ENCODE results near the gene CSNK2B.

Gene CSNK2B

GRCh38 chr6:31676904-31677303 lies 11.0 kb downstream of the CSNK2B start:
- H3K4me3 ChIP-seq (ENCODE audit: insufficient read depth, low read depth, low read length, poor library complexity, severe bottlenecking), result no peak overlapping the region
- peaks cover 3% of the 10 kb centered on the region for H3K36me3 ChIP-seq (ENCODE audit: control insufficient read depth, insufficient read depth, low read length)
- DNase-seq, result no peak
- H3K4me1 ChIP-seq (ENCODE audit: control insufficient read depth, insufficient read depth, low read length, poor library complexity, severe bottlenecking), result peaks cover 10% of the 10 kb centered on the region
- H3K27ac ChIP-seq (ENCODE audit: insufficient read depth, low read length, poor library complexity, severe bottlenecking), result no peak overlapping the region
- no peaks in the 10 kb centered on the region for H3K9me3 ChIP-seq (ENCODE audit: control insufficient read depth, low read length)
- H3K27me3 ChIP-seq (replicated peaks; ENCODE audit: control insufficient read depth, insufficient read depth, low read length, poor library complexity, severe bottlenecking), result no peaks in the 10 kb centered on the region

GRCh38 chr6:31677955-31678354 lies 12.1 kb downstream of the CSNK2B start:
- H3K36me3 ChIP-seq (ENCODE audit: control insufficient read depth, insufficient read depth, low read length), result no peaks in the 10 kb centered on the region
- no peak overlapping the region for H3K4me3 ChIP-seq (ENCODE audit: insufficient read depth, low read depth, low read length, poor library complexity, severe bottlenecking)
- no peaks in the 10 kb centered on the region for H3K27me3 ChIP-seq (replicated peaks; ENCODE audit: control insufficient read depth, insufficient read depth, low read length, poor library complexity, severe bottlenecking)
- peaks cover 10% of the 10 kb centered on the region for H3K4me1 ChIP-seq (ENCODE audit: control insufficient read depth, insufficient read depth, low read length, poor library complexity, severe bottlenecking)
- H3K9me3 ChIP-seq (ENCODE audit: control insufficient read depth, low read length), result no peaks in the 10 kb centered on the region
- H3K27ac ChIP-seq (ENCODE audit: insufficient read depth, low read length, poor library complexity, severe bottlenecking), result no peak overlapping the region
- no peak for DNase-seq

- peak within 1 kb of the TSS; percentile 77 for H3K4me3 ChIP-seq (ENCODE audit: insufficient read depth, low read depth, low read length, poor library complexity, severe bottlenecking)
- H3K9me3 ChIP-seq (ENCODE audit: control insufficient read depth, low read length), result no peaks in the 10 kb centered on the region
- peak within 1 kb of the TSS; percentile 63 for H3K27ac ChIP-seq (ENCODE audit: insufficient read depth, low read length, poor library complexity, severe bottlenecking)
- peaks cover 10% of the 10 kb centered on the region for H3K4me1 ChIP-seq (ENCODE audit: control insufficient read depth, insufficient read depth, low read length, poor library complexity, severe bottlenecking)
- no peaks in the 10 kb centered on the region for H3K27me3 ChIP-seq (replicated peaks; ENCODE audit: control insufficient read depth, insufficient read depth, low read length, poor library complexity, severe bottlenecking)
- H3K36me3 ChIP-seq (ENCODE audit: control insufficient read depth, insufficient read depth, low read length), result no peaks in the 10 kb centered on the region
- peak; percentile 35 to 48 (median 43) for DNase-seq
Measured at GRCh38 chr6:31680226-31681134, 14.6 kb downstream of the CSNK2B start, which contains the start of gene LY6G5C. Gene LY6G5C, minus strand, starts transcription at chr6:31681067. Its CDS starts 694 bp downstream, at chr6:31680373.

- Histone ChIP-seq H3K4me1 (ENCODE audit: control insufficient read depth, insufficient read depth, low read length, poor library complexity, severe bottlenecking) (peaks cover 10% of the 10 kb centered on the region), H3K36me3 (ENCODE audit: control insufficient read depth, insufficient read depth, low read length) (peaks cover 5% of the 10 kb centered on the region), H3K4me3 (ENCODE audit: insufficient read depth, low read depth, low read length, poor library complexity, severe bottlenecking) (peak overlapping the region; percentile 77), H3K9me3 (ENCODE audit: control insufficient read depth, low read length) (no peaks in the 10 kb centered on the region), H3K27me3 (replicated peaks; ENCODE audit: control insufficient read depth, insufficient read depth, low read length, poor library complexity, severe bottlenecking) (no peaks in the 10 kb centered on the region), H3K27ac (ENCODE audit: insufficient read depth, low read length, poor library complexity, severe bottlenecking) (peak overlapping the region; percentile 63)
- peak in 2 of 3 donors; percentile 19 to 27 for DNase-seq
Measured at GRCh38 chr6:31681135-31681671, 15.3 kb downstream of the CSNK2B start.

- Histone ChIP-seq H3K4me1 (ENCODE audit: control insufficient read depth, insufficient read depth, low read length, poor library complexity, severe bottlenecking) (peaks cover 10% of the 10 kb centered on the region), H3K4me3 (ENCODE audit: insufficient read depth, low read depth, low read length, poor library complexity, severe bottlenecking) (no peak overlapping the region), H3K27ac (ENCODE audit: insufficient read depth, low read length, poor library complexity, severe bottlenecking) (no peak overlapping the region), H3K27me3 (replicated peaks; ENCODE audit: control insufficient read depth, insufficient read depth, low read length, poor library complexity, severe bottlenecking) (no peaks in the 10 kb centered on the region), H3K36me3 (ENCODE audit: control insufficient read depth, insufficient read depth, low read length) (peaks cover 28% of the 10 kb centered on the region), H3K9me3 (ENCODE audit: control insufficient read depth, low read length) (no peaks in the 10 kb centered on the region)
- no peak for DNase-seq
Measured at GRCh38 chr6:31683591-31683990, 17.7 kb downstream of the CSNK2B start.

GRCh38 chr6:31686483-31686882 lies 20.6 kb downstream of the CSNK2B start:
- peaks cover 57% of the 10 kb centered on the region for H3K36me3 ChIP-seq (ENCODE audit: control insufficient read depth, insufficient read depth, low read length)
- H3K4me3 ChIP-seq (ENCODE audit: insufficient read depth, low read depth, low read length, poor library complexity, severe bottlenecking), result no peak overlapping the region
- H3K27me3 ChIP-seq (replicated peaks; ENCODE audit: control insufficient read depth, insufficient read depth, low read length, poor library complexity, severe bottlenecking), result no peaks in the 10 kb centered on the region
- H3K27ac ChIP-seq (ENCODE audit: insufficient read depth, low read length, poor library complexity, severe bottlenecking), result no peak overlapping the region
- peaks cover 3% of the 10 kb centered on the region for H3K4me1 ChIP-seq (ENCODE audit: control insufficient read depth, insufficient read depth, low read length, poor library complexity, severe bottlenecking)
- DNase-seq, result no peak
- H3K9me3 ChIP-seq (ENCODE audit: control insufficient read depth, low read length), result no peaks in the 10 kb centered on the region

GRCh38 chr6:31687321-31687720 lies 21.4 kb downstream of the CSNK2B start:
- Histone ChIP-seq H3K9me3 (ENCODE audit: control insufficient read depth, low read length) (no peaks in the 10 kb centered on the region), H3K27me3 (replicated peaks; ENCODE audit: control insufficient read depth, insufficient read depth, low read length, poor library complexity, severe bottlenecking) (no peaks in the 10 kb centered on the region), H3K4me1 (ENCODE audit: control insufficient read depth, insufficient read depth, low read length, poor library complexity, severe bottlenecking) (no peaks in the 10 kb centered on the region), H3K27ac (ENCODE audit: insufficient read depth, low read length, poor library complexity, severe bottlenecking) (no peak overlapping the region), H3K4me3 (ENCODE audit: insufficient read depth, low read depth, low read length, poor library complexity, severe bottlenecking) (no peak overlapping the region), H3K36me3 (ENCODE audit: control insufficient read depth, insufficient read depth, low read length) (peaks cover 60% of the 10 kb centered on the region)
- DNase-seq, result no peak

GRCh38 chr6:31687860-31688693 lies 22.2 kb downstream of the CSNK2B start:
- H3K27me3 ChIP-seq (replicated peaks; ENCODE audit: control insufficient read depth, insufficient read depth, low read length, poor library complexity, severe bottlenecking), result no peaks in the 10 kb centered on the region
- peaks cover 65% of the 10 kb centered on the region for H3K36me3 ChIP-seq (ENCODE audit: control insufficient read depth, insufficient read depth, low read length)
- H3K4me1 ChIP-seq (ENCODE audit: control insufficient read depth, insufficient read depth, low read length, poor library complexity, severe bottlenecking), result no peaks in the 10 kb centered on the region
- H3K27ac ChIP-seq (ENCODE audit: insufficient read depth, low read length, poor library complexity, severe bottlenecking), result no peak overlapping the region
- no peak for DNase-seq
- H3K9me3 ChIP-seq (ENCODE audit: control insufficient read depth, low read length), result no peaks in the 10 kb centered on the region
- H3K4me3 ChIP-seq (ENCODE audit: insufficient read depth, low read depth, low read length, poor library complexity, severe bottlenecking), result no peak overlapping the region

GRCh38 chr6:31689249-31690110 lies 23.6 kb downstream of the CSNK2B start:
- no peaks in the 10 kb centered on the region for H3K9me3 ChIP-seq (ENCODE audit: control insufficient read depth, low read length)
- H3K4me3 ChIP-seq (ENCODE audit: insufficient read depth, low read depth, low read length, poor library complexity, severe bottlenecking), result no peak overlapping the region
- no peak overlapping the region for H3K27ac ChIP-seq (ENCODE audit: insufficient read depth, low read length, poor library complexity, severe bottlenecking)
- no peak for DNase-seq
- H3K27me3 ChIP-seq (replicated peaks; ENCODE audit: control insufficient read depth, insufficient read depth, low read length, poor library complexity, severe bottlenecking), result no peaks in the 10 kb centered on the region
- H3K36me3 ChIP-seq (ENCODE audit: control insufficient read depth, insufficient read depth, low read length), result peaks cover 76% of the 10 kb centered on the region
- H3K4me1 ChIP-seq (ENCODE audit: control insufficient read depth, insufficient read depth, low read length, poor library complexity, severe bottlenecking), result no peaks in the 10 kb centered on the region
